GM19372 (cell line): ENCODE data around the gene VPS13D.

Experiments used
- ATAC-seq: cut with Tn5 transposase; IDR thresholded peaks from one replicate; pipeline ENCODE4 v1.9.1; 2021; ENCODE audit warnings: mild to moderate bottlenecking, low read depth, moderate library complexity; ENCODE audit not compliant: unreplicated experiment

VPS13D gene

GRCh38 chr1:12229386-12229834 is 420 bp upstream of the VPS13D start:
- no peak for ATAC-seq

- ATAC-seq, result no peak
Measured at GRCh38 chr1:12230549-12231275, 882 bp downstream of the VPS13D start.

DNA sequence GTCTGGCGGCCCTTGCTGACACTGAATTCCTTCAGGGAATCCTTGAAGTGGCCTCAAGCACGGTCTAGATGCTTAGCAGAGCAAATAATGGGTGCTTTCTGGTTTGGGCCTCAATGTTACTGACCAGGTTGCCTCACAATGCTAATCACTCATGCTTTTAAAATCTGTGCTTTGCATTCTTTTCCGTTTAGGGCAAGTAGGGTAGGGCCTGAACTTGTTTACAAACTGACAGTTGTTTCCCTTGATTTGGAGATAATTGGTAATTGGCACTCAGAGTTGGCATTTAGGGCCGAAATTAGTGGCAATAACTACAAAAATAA is 1.4 kb downstream of the VPS13D start:
- ATAC-seq, result no peak

DNA sequence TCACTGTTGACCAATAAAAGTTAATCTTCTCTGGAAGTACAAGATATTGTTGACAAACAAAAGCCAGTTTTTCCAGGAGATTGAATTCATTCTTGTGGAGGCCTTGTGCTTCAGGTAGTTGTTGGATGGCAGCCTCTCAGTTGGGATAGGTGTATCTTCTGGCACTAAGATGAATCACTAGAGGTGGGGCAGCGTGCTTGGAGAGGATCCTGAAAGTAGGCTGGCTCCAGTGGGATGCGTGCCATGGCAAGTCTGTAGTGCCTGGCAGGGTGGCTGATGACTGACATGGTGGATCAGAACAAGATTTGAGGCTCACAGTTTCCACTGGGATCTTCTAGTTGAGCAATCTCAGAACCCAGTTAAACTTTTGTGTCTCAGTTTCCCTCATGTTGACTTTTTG is 2.4 kb downstream of the VPS13D start:
- ATAC-seq, result no peak

DNA sequence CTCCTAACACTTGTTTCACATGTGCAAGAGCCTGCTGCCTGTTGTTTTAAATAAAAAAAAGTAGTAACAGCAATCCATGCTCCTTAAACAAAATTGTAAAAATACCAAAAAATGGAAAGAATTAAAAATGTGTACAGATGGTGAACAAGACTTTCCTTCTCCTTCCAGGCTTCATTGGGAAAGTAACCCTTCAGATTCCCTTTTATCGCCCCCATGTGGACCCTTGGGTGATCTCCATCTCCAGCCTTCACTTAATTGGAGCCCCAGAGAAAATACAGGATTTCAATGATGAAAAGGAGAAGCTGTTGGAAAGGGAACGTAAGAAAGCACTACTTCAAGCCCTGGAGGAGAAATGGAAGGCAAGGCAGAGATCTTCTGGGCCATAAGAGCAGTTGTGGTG is 14.2 kb downstream of the VPS13D start:
- ATAC-seq, result no peak

DNA sequence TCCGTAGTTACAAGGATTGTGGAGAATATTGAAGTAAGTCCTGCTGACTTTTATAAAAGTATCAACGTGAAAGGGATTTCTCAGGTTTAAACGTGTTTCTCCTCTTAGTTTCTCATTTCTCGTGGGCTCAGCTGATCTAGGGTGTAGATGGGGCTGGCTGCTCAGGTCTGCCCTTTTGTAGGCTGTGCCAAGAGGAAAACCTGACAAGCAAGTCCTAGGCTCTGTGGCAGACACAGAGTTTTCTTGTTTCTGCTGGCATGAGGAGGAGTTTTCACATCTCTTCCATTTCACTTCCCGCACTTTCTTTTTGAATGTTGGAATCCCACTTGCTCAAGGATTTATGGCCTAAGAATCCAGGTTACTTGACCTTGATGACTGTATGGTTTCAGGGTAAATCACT is 14.8 kb downstream of the VPS13D start:
- no peak for ATAC-seq

GRCh38 chr1:12245116-12245515 is 15.3 kb downstream of the VPS13D start:
- no peak for ATAC-seq

DNA sequence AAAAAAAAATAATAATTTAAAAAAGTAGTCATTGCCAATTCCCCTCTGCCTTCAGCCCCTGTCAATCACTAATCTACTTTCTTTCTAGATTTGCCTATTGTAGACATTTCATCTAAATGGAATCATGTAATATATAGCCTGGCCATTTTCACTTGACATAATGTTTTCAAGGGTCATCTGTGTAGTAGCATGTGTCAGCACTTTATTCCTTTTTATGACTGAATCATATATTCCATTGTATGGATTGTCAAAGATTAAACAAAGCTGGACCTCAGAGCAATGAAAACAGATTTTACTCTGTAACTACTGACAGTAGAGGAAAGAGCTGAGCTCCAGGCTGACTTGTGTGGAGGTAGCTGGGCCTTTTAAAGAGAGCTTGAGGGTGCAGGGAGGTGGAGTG is 15.9 kb downstream of the VPS13D start:
- no peak for ATAC-seq

GRCh38 chr1:12246584-12246983 is 16.8 kb downstream of the VPS13D start:
- no peak for ATAC-seq

DNA sequence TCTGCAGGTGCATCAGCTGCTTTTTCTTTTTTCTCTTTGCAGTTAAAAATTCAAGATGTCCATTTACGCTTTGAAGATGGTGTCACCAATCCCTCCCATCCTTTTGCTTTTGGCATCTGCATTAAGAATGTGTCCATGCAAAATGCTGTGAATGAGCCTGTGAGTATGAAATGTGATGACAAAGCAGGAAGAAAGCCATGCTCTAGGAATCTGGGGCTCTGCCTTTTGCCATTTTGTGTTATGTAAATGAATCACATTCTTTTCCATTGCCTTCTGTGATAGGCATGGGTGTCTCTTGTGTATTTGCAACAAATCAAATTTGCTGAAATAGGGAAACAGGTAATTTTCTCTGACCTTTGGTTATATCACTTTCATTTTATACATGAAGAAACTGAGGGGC is 19.4 kb downstream of the VPS13D start:
- no peak for ATAC-seq

DNA sequence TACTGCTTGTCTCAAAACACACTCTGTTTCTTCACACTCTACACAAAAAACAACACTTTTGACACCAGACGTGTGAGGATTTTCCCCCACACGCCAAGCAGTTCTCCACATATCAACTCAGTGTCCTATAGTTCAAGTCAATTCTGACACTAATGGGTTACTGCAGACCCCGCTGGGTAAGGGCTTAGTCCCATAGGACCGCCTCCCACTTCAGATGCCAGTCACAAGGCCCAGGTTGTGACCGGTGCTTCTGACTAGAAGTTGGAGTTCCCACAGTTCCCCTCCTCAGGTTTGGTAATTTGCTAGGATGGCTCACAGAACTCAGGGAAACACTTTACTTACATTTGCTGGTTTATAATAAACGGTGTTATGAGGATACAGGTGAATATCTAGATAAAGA is 19.9 kb downstream of the VPS13D start:
- ATAC-seq, result no peak

DNA sequence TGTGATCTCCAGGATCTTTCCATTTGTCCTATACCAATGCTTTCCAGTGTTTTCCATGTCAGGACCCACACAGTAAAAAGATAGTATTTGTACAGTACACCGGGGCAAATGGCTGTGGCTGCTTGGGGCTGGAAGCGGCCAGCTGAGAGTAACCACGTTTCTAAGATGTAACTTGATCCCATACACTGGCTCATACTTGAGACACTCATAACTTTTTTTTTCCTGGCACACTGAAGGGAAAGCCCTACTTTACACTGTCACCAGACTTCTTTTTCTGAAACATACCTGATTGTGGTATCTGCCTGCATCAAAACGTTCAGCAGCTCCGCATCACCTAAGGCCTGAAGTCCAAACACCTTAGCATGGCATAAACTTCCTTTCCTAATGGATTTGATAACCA is 21.6 kb downstream of the VPS13D start:
- no peak for ATAC-seq

- no peak for ATAC-seq
Measured at GRCh38 chr1:12255913-12256312, 26.1 kb downstream of the VPS13D start.

GRCh38 chr1:12258272-12258671 is 28.4 kb downstream of the VPS13D start:
- ATAC-seq, result no peak

- no peak for ATAC-seq
Measured at GRCh38 chr1:12269351-12269750, 39.5 kb downstream of the VPS13D start.

DNA sequence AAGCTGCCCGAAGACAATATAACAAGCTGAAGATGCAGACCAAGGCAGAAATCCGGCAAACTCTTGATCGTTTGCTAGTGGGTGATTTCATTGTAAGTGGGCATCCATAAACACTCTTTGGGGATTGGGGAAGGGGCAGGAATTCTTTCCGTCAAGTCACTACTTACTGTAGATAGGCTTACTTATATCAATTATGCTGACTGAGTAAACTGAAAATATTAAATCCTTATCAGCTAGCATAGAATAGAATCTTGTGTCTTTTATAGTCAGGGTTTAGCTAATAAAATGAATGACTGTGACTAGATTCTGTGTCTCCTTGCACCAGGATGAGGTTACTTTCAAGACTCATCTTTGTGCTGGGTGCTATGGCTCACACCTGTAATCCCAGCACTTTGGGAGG is 41.2 kb downstream of the VPS13D start:
- no peak for ATAC-seq

- no peak for ATAC-seq
Measured at GRCh38 chr1:12272770-12273169, 42.9 kb downstream of the VPS13D start.

DNA sequence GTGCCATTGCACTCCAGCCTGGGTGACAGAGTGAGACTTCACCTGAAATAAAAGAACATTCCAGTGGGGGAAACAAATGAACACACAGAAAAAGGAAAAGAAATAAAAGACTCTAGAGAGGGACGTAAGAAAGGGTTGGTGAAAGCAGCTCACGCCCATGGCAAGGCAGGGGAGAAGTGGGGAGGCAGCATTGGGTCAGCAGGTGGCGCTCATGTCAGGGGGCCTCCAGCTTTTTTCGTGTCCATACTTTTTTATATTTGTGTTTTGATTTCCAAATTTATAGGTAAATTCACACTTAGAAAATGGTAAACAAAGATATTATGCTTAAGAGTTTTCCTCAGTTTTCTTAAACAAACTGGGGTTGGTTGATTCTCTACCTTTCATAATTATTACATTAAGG is 45.5 kb downstream of the VPS13D start:
- no peak for ATAC-seq

DNA sequence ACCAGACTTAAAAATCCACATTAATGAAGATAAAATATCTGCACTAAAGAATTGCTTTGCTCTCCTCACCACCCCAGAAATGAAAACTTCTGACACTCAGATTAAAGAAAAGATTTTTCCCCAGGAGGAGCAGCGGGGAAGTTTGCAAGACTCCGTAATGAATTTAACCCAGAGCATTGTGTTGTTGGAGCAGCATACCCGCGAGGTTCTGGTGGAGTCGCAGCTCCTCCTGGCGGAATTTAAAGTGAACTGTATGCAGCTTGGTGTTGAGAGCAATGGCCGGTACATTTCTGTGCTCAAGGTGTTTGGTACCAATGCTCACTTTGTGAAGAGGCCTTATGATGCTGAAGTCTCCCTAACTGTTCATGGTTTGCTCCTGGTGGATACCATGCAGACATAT is 46.4 kb downstream of the VPS13D start:
- no peak for ATAC-seq

- no peak for ATAC-seq
Measured at GRCh38 chr1:12279003-12279402, 49.2 kb downstream of the VPS13D start.

- no peak for ATAC-seq
Measured at GRCh38 chr1:12279728-12280464, 50.1 kb downstream of the VPS13D start.

GRCh38 chr1:12282142-12282541 is 52.3 kb downstream of the VPS13D start:
- ATAC-seq, result no peak
